ENCODE measurements around the gene AFAP1.

The AFAP1 gene

DNA sequence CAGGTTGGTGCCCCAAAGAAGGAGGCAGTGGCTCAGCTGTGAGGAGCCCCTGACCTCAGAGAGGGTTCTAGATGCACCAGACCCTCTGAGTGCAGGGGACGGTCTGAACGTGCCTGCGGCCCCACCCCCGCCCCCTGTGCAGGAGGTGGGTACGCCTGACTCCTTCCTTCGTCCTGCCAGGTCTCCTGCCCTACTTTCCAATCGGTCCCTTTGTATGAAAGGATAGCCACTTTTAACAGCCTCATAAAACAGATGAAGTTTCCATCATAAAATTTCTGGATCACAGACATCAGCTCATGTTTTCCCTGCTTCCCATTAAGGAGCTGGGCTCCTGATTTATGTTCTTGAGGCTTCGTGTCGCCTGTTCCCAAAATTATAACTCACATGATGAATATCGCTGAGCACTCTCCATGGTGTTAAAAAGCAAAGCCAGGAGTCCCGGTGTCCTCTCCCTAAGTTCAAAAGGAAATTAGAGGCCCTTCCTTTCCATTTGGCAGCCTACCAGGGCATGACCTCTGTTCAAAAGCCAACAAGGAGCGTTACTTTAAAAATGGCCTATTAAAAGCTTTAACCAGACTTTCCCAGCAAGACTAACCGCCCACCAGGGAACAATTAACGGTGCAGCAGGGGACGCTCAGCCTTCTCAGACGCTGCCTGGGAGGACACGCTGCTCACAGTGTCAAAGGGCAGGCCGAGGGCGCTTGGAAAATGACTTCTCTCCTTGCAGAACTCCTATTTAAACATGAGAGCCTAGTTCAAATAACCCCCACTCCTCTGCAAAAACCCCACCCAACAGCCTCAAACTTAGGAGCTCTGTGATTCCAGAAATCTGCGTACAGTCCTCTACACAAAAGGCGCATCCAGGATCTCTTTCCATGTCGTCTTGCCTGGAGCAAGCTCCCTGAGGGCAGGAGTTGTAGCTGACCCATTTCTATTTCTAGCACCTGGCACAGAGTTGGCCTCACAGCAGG lies 181.9 kb downstream of the AFAP1 start:
- DNase-seq (ENCODE audit: low read depth), result no peak
- TF ChIP-seq, protein P1, sequence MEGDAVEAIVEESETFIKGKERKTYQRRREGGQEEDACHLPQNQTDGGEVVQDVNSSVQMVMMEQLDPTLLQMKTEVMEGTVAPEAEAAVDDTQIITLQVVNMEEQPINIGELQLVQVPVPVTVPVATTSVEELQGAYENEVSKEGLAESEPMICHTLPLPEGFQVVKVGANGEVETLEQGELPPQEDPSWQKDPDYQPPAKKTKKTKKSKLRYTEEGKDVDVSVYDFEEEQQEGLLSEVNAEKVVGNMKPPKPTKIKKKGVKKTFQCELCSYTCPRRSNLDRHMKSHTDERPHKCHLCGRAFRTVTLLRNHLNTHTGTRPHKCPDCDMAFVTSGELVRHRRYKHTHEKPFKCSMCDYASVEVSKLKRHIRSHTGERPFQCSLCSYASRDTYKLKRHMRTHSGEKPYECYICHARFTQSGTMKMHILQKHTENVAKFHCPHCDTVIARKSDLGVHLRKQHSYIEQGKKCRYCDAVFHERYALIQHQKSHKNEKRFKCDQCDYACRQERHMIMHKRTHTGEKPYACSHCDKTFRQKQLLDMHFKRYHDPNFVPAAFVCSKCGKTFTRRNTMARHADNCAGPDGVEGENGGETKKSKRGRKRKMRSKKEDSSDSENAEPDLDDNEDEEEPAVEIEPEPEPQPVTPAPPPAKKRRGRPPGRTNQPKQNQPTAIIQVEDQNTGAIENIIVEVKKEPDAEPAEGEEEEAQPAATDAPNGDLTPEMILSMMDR (conservative IDR thresholded peaks at IDR 0.05; ENCODE audit: low read depth, low read length), result no peak

DNA sequence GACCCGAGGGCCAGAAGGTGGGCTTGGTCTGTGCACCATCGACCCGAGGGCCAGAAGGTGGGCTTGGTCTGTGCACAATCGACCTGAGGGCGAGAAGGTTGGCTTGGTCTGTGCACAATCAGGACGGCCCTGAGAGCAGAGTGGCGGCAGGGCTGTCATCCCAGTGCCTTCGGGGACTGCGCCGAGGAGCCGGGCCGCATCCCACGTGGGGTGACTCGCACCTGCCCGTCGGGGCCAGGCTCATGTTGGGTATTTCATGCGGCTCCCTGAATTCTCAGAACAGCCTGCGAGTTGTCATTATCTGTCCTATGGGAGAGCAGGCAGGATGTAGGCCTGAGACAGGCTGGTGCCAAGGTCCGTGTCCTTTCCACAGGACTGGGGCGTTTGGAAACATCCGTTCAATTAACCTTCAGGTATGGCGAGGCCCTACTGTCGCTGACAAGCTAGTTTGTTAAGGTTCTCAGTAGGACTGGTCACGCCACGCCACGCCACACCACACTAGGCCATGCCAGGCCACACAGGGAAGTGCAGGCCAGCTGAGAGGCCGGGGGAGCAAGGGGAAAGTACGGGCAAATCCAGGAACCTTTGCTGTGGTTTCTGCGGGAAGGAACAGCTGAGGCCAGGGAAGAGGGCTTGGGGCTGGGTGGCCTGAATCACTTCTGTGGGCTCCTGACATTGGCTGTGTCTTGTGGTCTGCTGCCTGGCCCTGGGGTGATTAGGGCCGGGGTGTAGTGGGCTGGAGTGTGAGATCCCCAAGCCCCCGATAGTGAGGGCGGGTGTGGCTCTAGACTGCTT lies 182.9 kb downstream of the AFAP1 start:
- no peak overlapping the region for H3K4me3 ChIP-seq (ENCODE audit: low read length)
- TF ChIP-seq, protein P1 (conservative IDR thresholded peaks at IDR 0.05; ENCODE audit: low read depth, low read length), result no peak
- no peak for DNase-seq (ENCODE audit: low read depth)

More for the DNA sequence above, 181.9 kb downstream of the AFAP1 start:
- no peak overlapping the region for H3K4me3 ChIP-seq (ENCODE audit: low read length)

DNA sequence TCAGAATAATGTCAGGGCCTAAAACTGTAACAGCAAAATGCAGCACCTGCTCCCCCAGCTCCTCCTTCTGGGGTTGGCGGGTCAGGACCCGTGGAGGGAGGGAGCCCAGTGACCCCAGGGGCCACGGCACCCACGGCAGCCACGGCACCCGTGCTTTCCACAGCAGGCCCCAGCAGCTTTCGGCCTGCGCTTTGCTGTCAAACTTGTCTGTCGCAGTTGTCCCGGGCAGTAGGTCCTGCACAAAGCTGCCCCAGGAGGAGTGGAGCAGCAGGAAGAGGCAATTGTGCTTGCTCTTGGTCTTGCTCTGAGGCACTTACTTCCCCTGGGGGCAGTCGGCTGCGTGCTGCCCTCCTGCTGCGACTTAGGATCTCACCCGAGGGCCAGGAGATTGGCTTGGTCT lies 183.6 kb downstream of the AFAP1 start:
- DNase-seq (ENCODE audit: low read depth), result no peak
- TF ChIP-seq, protein P1 (conservative IDR thresholded peaks at IDR 0.05; ENCODE audit: low read depth, low read length), result no peak
- H3K4me3 ChIP-seq (ENCODE audit: low read length), result no peak overlapping the region

DNA sequence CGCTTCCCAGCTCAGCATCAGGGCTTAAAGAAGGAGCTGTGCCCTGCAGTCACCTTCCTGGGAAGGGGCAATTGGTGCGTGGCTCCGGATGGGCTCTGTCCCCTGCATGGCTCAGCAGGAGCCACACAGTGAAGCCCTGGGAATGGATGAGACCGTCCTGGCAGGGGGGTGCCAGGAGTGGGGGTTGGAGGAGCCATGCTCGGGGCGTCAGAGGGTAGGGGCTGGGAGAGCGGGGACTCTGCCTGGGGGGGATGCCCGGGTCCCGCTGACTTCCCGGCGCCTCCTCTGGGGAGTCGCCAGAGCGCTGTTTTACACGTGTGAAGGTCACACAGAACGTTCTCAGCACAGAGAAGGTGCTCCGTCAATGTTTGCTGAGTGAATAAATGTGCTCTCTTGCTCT lies 184.1 kb downstream of the AFAP1 start:
- no peak overlapping the region for H3K4me3 ChIP-seq (ENCODE audit: low read length)
- TF ChIP-seq, protein P1 (conservative IDR thresholded peaks at IDR 0.05; ENCODE audit: low read depth, low read length), result no peak

DNA sequence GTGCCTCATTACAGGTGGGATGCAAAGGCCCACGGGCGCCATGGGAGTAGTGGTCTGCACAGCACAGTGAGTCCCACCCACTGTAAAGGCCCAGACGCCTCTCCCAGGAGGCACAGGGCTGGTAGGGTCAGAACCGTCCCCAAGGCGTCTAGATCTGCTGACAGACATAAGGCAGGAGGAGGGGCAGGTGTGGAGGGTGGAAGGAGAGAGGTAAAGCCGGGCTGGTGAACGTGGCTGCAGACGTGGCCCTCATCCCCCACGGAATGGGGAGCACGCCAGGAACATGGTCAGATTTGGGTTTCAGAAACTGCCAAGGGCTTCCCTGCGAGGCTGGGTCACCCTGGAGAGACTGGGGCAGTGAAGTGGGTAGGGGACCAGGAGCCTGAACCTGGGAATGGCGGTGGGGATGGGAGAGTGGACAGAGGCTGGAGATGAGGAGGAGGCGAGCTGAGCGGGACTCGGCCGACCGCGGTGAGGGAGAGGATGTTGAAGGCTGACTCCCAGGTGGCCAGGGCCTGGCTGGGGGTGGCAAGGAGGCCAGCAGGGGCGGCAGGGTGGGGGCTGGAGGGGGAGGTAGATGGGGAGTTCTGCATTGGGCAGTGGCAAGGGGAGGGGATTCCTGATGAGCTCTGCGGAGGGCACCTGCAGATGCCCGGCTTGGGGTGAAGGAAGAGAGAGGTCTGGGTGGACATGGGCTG lies 184.9 kb downstream of the AFAP1 start:
- no peak for DNase-seq (ENCODE audit: low read depth)
- TF ChIP-seq, protein P1 (conservative IDR thresholded peaks at IDR 0.05; ENCODE audit: low read depth, low read length), result no peak
- H3K4me3 ChIP-seq (ENCODE audit: low read length), result no peak overlapping the region

More for the DNA sequence above, 184.1 kb downstream of the AFAP1 start:
- DNase-seq (ENCODE audit: low read depth), result no peak

DNA sequence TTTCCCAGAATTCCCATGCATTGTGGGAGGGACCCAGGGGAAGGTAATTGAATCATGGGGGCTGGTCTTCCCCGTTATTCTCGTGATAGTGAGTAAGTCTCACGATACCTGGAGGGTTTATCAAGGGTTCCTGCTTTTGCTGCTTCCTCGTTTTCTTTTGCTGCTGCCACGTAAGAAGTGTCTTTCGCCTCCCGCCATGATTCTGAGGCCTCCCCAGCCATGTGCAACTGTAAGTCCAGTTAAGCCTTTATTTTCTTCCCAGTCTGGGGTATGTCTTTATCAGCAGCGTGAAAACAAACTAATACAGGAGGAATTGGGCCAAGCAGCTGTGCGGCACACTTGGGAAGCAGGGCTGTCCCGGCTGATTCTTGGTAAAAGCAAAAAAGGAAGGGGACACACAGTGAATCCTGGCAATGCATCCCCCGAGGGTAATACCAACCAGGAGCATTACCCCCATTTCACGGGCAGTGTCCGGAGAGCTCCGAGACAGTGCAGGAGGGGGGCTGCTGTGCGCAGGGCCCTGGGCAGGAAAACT lies 185.7 kb downstream of the AFAP1 start:
- DNase-seq (ENCODE audit: low read depth), result no peak
- H3K4me3 ChIP-seq (ENCODE audit: low read length), result no peak overlapping the region
- TF ChIP-seq, protein P1 (conservative IDR thresholded peaks at IDR 0.05; ENCODE audit: low read depth, low read length), result no peak

Data from retinal pigment epithelial cell (primary cell).